Myocyte (in vitro differentiated cells): ENCODE results near the gene P2RY13. TPM values are rescaled to one million over a fixed set of nuclear protein-coding genes. Genes with fewer than 3 reads are reported as not detected.

Source experiments
- DNase-seq: peaks from one replicate; pipeline ENCODE4 v3.0.0-alpha.2; 2012; ENCODE audit warnings: low read depth
- polyA plus RNA-seq: library from polyadenylated mRNA; unstranded; fragments of >200 nt; gene quantifications from one replicate; pipeline ENCODE4 v1.2.1, GENCODE V29; 2012; ENCODE audit warnings: missing spikeins
- total RNA-seq: library from RNA; depleted of rRNA; stranded (reverse); fragments of >200 nt; gene quantifications from 2 replicates; pipeline ENCODE4 v1.2.3, GENCODE V29; 2014

P2RY13 gene
- not detected in 2 replicates for total RNA-seq
- polyA plus RNA-seq: not detected

DNA sequence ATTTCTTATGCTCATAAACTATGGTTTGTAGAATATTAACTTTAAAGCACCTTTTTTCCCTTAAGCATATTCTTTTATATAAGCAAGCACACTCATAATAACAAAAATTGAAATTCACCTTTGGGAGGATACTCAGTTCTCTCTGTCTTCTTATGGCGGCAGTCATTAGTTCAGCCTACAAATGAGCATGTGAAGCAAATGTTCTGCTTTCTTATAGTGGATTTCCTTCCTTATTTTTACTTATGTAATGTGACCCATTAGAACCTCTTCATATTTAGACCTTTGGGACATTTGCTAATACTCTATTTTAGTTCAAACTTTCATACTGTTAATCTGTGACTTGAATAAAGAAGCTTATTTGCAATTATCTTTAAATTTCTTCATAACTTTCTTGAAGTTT is at the start of gene P2RY13:
P2RY13 (minus strand) TSS at position 187 of the 400 bp plus-strand sequence; CDS start at position 166, 21 bp downstream.
- no peak for DNase-seq

DNA sequence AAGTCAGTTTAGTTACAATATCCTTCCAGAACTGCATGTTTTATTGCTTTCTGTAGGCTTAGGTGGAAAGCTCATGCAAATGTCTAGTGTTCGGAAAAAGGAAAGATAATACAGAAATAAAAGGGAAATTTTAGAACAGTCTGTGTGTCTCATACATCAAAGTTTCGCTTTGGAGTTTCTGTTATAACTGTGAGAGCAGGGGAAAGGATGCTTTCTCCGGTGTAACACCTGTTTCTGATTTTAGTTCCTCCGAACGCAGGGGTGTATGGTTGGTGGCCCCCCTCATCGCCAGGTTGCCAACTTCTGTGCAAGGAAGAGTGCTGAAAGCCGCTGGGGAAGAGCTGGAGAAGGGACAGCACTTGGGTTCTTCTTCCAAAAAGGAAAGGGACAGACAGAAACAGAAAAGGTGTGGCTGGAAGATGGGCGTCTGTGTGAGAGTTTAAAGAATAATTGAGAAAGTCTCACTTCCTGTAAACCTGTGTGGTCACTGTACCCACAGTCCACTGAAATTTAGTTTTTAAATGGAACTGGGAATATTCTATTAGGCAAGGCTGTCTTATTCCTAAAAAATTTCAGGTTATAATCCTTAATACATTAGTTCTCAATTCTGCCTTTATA is 48.5 kb upstream of the P2RY13 start:
- DNase-seq: no peak

GRCh38 chr3:151372063-151372820 is 42.9 kb upstream of the P2RY13 start:
- no peak for DNase-seq

DNA sequence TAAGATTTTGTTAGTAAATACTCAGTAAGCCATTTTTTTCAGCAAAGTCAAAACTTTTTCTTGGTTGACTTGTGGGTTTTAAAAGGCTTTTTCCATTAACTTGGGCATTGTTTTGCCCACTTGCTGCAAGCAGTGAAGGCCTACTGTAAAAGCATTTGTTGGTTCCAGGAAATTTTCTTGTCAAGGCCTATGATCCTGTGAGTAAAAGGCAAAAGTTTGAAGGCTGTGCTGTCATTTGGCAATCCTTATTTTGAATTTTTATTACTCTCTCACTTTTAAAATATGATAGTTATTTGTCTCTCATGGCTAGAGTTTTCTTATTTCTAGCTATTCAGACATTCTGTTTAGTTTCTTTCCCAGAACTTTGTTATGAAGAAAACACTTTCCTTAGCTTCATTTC is 42.2 kb upstream of the P2RY13 start:
- DNase-seq: no peak

GRCh38 chr3:151367448-151367847 is 38.1 kb upstream of the P2RY13 start:
- no peak for DNase-seq

DNA sequence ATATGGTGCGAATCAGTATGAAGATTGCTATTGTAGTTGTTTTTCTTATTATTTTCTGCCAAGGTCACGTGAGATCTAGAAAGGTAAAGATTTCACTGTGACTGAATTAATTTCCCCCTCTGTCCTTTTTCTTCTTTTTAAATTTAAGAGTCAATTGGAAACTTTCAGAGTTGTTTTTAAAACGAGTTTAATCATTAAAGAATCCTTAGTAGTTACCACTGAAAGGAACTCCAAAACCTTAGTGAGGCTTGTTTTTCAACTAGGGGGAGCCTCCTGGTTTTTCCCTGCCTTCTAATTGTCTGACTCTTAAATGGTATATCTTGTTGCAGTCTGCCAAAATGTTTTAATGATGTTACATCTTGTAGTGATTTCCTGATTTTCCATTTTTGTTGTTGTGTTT is 37.6 kb upstream of the P2RY13 start:
- DNase-seq: no peak

DNA sequence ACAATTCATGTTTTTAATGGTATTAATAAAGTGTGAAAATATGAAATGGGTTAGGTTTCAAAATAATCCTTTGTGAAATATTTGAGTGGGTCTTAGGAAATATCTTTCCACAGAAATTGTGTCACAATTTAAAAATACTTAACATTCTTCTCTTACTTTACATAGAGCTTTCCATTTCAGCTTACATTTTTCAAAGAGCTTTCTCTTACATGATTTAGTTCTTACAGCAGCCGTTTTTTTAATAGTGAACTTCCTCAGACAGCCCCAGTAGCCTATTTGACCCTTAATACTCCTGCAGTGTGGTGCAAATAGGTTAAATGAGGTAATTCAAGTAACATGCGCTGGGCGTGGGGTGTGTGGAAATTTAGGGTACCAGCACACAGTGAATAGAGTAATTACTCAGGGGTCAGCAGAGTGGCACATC is 33.4 kb upstream of the P2RY13 start:
- no peak for DNase-seq

- no peak for DNase-seq
Observed at GRCh38 chr3:151357463-151357850, 28.1 kb upstream of the P2RY13 start.

- DNase-seq: no peak
Observed at GRCh38 chr3:151356794-151357462, 27.6 kb upstream of the P2RY13 start.

DNA sequence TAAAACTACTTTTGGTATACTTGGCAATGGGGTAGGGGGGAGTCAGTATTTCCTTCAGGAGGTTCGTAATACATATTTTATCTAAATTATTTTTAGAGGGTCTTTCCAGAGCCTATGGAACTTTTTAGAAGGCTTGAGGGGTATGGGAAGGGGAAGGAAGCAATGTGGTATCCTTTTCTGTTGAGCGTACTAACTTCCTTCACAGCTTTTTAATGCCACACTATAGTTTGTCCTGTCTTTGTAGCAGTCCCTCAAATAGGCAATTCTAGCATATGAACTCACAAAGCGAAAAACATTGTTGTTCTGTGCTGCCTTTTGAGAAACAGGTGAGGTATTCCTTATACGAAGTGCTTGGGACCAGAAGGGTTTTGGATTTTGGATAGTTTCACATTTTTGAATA is 22.3 kb upstream of the P2RY13 start:
- DNase-seq: no peak

GRCh38 chr3:151351219-151351618 is 21.9 kb upstream of the P2RY13 start:
- no peak for DNase-seq

DNA sequence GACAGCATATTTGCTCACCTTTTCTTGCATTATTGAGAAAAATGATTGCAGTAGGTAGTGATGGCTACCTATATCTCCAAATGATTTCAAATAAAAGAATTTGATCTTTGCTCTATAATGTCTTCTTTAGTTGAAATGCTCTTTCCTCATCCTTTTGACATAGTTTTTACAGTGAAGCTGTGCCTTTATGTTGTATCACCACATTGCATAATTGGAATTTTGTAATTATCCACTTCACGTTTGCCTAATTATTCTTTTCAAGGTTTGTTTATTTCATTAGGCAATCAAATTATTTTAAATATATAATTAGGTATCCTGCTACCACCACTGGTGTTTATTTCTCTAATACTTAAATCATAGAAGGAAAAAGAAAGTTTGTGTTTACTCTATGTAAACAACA is 21.3 kb upstream of the P2RY13 start:
- DNase-seq: no peak

GRCh38 chr3:151347432-151347831 is 18.1 kb upstream of the P2RY13 start:
- no peak for DNase-seq

DNA sequence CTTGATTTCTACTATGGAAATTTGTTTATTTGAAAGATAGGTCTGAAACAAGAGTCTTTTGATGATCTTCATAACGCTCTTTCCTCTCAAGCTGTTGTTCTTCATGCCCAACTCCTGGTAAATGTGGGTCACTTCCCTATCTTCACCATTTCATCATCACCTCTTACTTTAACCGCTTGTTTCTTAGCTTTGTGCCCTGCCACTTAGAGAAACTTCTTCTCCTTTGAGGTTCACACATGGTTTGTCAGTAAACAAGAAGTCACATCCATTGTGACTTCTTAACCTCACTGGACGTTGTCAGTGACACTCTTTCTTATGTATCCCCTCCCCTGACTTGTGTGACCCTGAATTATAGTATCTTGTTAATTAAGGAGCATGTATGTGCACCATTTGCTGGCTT is 16.9 kb upstream of the P2RY13 start:
- no peak for DNase-seq

DNA sequence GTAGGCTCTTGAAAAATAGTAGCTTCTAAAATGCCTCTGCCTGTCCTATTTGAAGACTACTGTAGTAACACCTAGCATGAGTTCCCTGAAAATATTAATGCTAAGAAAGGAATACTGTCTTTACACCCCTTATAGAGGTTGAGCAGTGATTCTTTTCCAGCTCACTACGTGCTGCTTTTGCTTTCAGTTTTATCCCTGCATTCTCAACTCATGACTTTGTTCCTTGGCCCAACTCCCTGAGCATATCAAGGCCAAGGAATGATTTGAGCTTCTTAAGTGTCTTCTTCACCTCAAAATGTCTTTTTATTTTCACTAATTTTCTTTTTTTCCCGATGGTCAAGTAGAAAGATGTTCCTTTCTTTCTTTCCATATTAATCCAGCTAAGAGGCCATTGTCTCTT is 16.5 kb upstream of the P2RY13 start:
- peak; percentile 22 for DNase-seq

GRCh38 chr3:151331696-151332095 is 2.3 kb upstream of the P2RY13 start:
- no peak for DNase-seq

GRCh38 chr3:151330899-151331298 is 1.6 kb upstream of the P2RY13 start:
- DNase-seq: no peak

- DNase-seq: no peak
Observed at GRCh38 chr3:151330379-151330778, 1.0 kb upstream of the P2RY13 start.

DNA sequence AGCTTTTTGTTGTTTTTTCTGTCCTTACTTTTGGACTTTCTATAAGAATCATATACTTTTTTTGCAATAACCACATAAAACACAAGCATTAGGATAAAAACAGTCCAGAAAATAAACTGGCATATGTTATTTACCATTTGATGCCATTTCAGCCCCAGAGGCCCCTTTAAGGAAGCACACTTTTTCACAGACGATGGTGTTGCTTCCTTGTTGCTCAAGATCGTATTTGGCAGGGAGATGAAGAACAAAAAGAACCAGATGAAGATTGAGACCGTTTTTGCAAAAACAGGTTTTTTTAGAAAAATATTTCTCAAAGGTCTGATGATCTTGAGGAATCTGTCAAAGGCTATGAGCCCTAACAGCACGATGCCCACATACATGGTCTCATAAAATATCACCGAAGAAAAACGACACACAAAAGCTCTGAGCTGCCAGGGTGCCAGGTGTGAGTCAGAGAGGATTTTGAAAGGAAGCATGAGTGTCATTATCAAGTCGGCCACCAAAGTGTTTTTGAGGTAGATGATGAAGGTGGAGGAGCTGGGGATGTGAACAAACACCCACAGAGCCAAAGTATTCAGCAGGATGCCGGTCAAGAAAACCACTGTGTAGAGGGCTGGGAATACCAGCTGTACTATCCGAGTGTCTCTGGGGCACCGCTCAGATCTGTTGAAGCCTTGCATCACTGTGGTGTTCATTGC is 902 bp downstream of the P2RY13 start:
- no peak for DNase-seq

GRCh38 chr3:151327571-151328198 is 1.7 kb downstream of the P2RY13 start:
- DNase-seq: peak; percentile 23

- no peak for DNase-seq
Observed at GRCh38 chr3:151322511-151322910, 6.8 kb downstream of the P2RY13 start.
